Endothelial cell of umbilical vein (primary cell): ENCODE data around the gene ZHX3. TPM values are rescaled to one million over a fixed set of nuclear protein-coding genes. Genes with fewer than 3 reads are reported as not detected.

Experiments used
- BruUV-seq: library from RNA; stranded (reverse); fragments of 400-500 nt; replicated peaks from 2 replicates; lab custom pipeline; 2021; lab: Mats Ljungman, UMichigan
- CTCF ChIA-PET: fragments of 300-600, 350-600 bp; sonication (Branson Sonifier 250); formaldehyde crosslinking; loops from one replicate; lab custom pipeline; 2021; ENCODE audit warnings: antibody characterized with exemption, inconsistent platforms; lab: Charles Lee
- POLR2A ChIA-PET: fragments of 300-600, 350-600 bp; sonication (Branson Sonifier 250); formaldehyde crosslinking; loops from one replicate; lab custom pipeline; 2021; ENCODE audit warnings: antibody characterized with exemption, inconsistent platforms; lab: Charles Lee
- DNase-seq: peaks from one replicate; pipeline ENCODE4 v3.0.0-alpha.2; 2011; ENCODE audit warnings: low read depth, low spot score
- FAIRE-seq: peaks from 2 replicates; lab custom pipeline; 2011; peaks lifted over from hg19 to GRCh38; lab: Jason Lieb, UNC
- H2AFZ ChIP-seq: 2 replicates; pipeline ENCODE4 v1.6.0; 2012; ENCODE audit warnings: low read depth, low read length, control low read depth, inconsistent platforms
- H3K27ac ChIP-seq: 2 replicates; pipeline ENCODE4 v1.5.1; 2011; ENCODE audit warnings: low read depth, mild to moderate bottlenecking, control low read depth, low read length, moderate library complexity; ENCODE audit not compliant: insufficient read depth
- H3K27me3 ChIP-seq, 2 experiments: 2 replicates each; pipeline versions ENCODE4 v1.6.0 to v1.6.1; 2011; ENCODE audit warnings: low read length in 2 of 2, mixed read lengths in 1 of 2; ENCODE audit not compliant: control insufficient read depth in 2 of 2, insufficient read depth in 2 of 2
- H3K36me3 ChIP-seq, 2 experiments: 2 replicates in 1 of 2; 3 replicates in 1 of 2; pipeline ENCODE4 v1.5.1; 2011; ENCODE audit warnings: low read length in 2 of 2, mild to moderate bottlenecking in 1 of 2, moderate library complexity in 1 of 2; ENCODE audit not compliant: control insufficient read depth in 2 of 2, insufficient read depth in 2 of 2; ENCODE audit errors: extremely low read depth in 1 of 2
- H3K4me1 ChIP-seq: 3 replicates; pipeline ENCODE4 v1.5.1; 2011; ENCODE audit warnings: mild to moderate bottlenecking, low read length; ENCODE audit not compliant: control insufficient read depth, insufficient read depth; ENCODE audit errors: extremely low read depth
- H3K4me2 ChIP-seq: 2 replicates; pipeline ENCODE4 v1.6.1; 2011; ENCODE audit warnings: low read length, control low read depth, mixed read lengths; ENCODE audit not compliant: insufficient read depth
- H3K4me3 ChIP-seq, 3 experiments: fragments of 200-600 bp in 1 of 3; sonication (generic), shearing (Covaris generic) in 1 of 3; replicated peaks in 1 of 3; 2 replicates each; pipeline ENCODE4 v1.5.1; 2011 to 2016; ENCODE audit warnings: control low read depth in 3 of 3, low read length in 3 of 3, mild to moderate bottlenecking in 2 of 3, inconsistent platforms in 1 of 3, low read depth in 1 of 3, moderate library complexity in 1 of 3; ENCODE audit not compliant: insufficient read depth in 1 of 3
- H3K79me2 ChIP-seq: 2 replicates; pipeline ENCODE4 v1.6.0; 2012; ENCODE audit warnings: low read length, inconsistent platforms; ENCODE audit not compliant: control insufficient read depth, insufficient read depth
- H3K9ac ChIP-seq: replicated peaks from 2 replicates; pipeline ENCODE3; 2011; ENCODE audit warnings: low read length, control low read depth; ENCODE audit not compliant: insufficient read depth; ENCODE audit errors: extremely low read depth
- H3K9me1 ChIP-seq: replicated peaks from 3 replicates; pipeline ENCODE4 v1.6.0; 2011; ENCODE audit warnings: mild to moderate bottlenecking, low read length; ENCODE audit not compliant: control insufficient read depth, insufficient read depth; ENCODE audit errors: extremely low read depth
- H3K9me3 ChIP-seq: replicated peaks from 2 replicates; pipeline ENCODE4 v1.5.1; 2012; ENCODE audit warnings: low read length, inconsistent platforms; ENCODE audit not compliant: control insufficient read depth, insufficient read depth
- H4K20me1 ChIP-seq: replicated peaks from 2 replicates; pipeline ENCODE3; 2011; ENCODE audit warnings: mild to moderate bottlenecking, low read length; ENCODE audit not compliant: control insufficient read depth, insufficient read depth; ENCODE audit errors: extremely low read depth
- EZH2 ChIP-seq: IDR thresholded peaks from 2 replicates; pipeline ENCODE4 v1.6.1; 2012; ENCODE audit warnings: borderline replicate concordance, low read depth, mild to moderate bottlenecking, moderate library complexity, low read length, inconsistent platforms; ENCODE audit not compliant: severe bottlenecking
- FOS ChIP-seq: IDR thresholded peaks from 2 replicates; pipeline ENCODE4 v1.6.1; 2011; ENCODE audit warnings: mild to moderate bottlenecking, low read length, moderate library complexity, borderline replicate concordance; ENCODE audit not compliant: insufficient read depth
- GATA2 ChIP-seq: IDR thresholded peaks from 2 replicates; pipeline ENCODE4 v1.7.0; 2011; ENCODE audit warnings: low read depth, mild to moderate bottlenecking, moderate library complexity, mixed read lengths, low read length; ENCODE audit not compliant: insufficient read length, insufficient read depth
- JUN ChIP-seq: IDR thresholded peaks from 2 replicates; pipeline ENCODE4 v1.6.1; 2011; ENCODE audit warnings: borderline replicate concordance, low read depth; ENCODE audit not compliant: insufficient read length, insufficient read depth
- MYC ChIP-seq: IDR thresholded peaks from one replicate; pipeline ENCODE4 v1.6.1; 2011; ENCODE audit warnings: mild to moderate bottlenecking, low read depth, low read length
- POLR2A ChIP-seq: IDR thresholded peaks from 2 replicates; pipeline ENCODE4 v1.6.1; 2012; ENCODE audit warnings: low read depth, mild to moderate bottlenecking, control low read depth, low read length
- POLR2AphosphoS5 ChIP-seq: IDR thresholded peaks from 2 replicates; pipeline ENCODE4 v1.6.1; 2012; ENCODE audit warnings: low read depth, mild to moderate bottlenecking, control low read depth, low read length, moderate library complexity; ENCODE audit not compliant: insufficient read depth
- dilution Hi-C: fragments of 300-500 bp; cut with MboI; formaldehyde crosslinking; loops from one replicate; pipeline ENCODE4 v1.15.0; 2019; ENCODE audit warnings: low sequenced_read_pairs; ENCODE audit not compliant: extremely low pct_ligation_motif_present
- intact Hi-C: fragments of 100-400 bp; cut with micrococcal nuclease; formaldehyde crosslinking; loops from one replicate; pipeline ENCODE4 v1.10.0; 2022
- polyA plus RNA-seq, 4 experiments: library from polyadenylated mRNA; depleted of rRNA in 3 of 4; stranded (reverse) in 3 of 4; unstranded in 1 of 4; fragments of >200 nt; gene quantifications; 2 replicates each; pipeline versions ENCODE4 v1.2.1 to v1.2.3, GENCODE V29; 2011 to 2012; ENCODE audit warnings: missing spikeins in 1 of 4
- total RNA-seq: library from RNA; stranded (reverse); gene quantifications from 2 replicates; pipeline ENCODE4 v1.2.3, GENCODE V29; 2021
- TF ChIP-seq, protein P1 (sequence below): IDR thresholded peaks from 2 replicates; pipeline ENCODE4 v1.6.1; 2011; ENCODE audit not compliant: insufficient read depth, insufficient read length
- TF ChIP-seq, protein P2 (sequence below), 2 donors: IDR thresholded peaks; 1 replicate in 1 of 2; 2 replicates in 1 of 2; pipeline ENCODE4 v1.5.1; 2011; ENCODE audit warnings: low read length in 2 of 2, mild to moderate bottlenecking in 2 of 2, moderate library complexity in 2 of 2, control low read depth in 1 of 2, inconsistent platforms in 1 of 2, low read depth in 1 of 2; ENCODE audit not compliant: insufficient read depth in 1 of 2; ENCODE audit errors: extremely low read depth in 1 of 2

Gene ZHX3
- total and polyA plus RNA-seq, 2 donors (not counting 3 experiments of a cell fraction or from before 2014, with no cell fraction given), result 7.4 to 17.8 TPM

DNA sequence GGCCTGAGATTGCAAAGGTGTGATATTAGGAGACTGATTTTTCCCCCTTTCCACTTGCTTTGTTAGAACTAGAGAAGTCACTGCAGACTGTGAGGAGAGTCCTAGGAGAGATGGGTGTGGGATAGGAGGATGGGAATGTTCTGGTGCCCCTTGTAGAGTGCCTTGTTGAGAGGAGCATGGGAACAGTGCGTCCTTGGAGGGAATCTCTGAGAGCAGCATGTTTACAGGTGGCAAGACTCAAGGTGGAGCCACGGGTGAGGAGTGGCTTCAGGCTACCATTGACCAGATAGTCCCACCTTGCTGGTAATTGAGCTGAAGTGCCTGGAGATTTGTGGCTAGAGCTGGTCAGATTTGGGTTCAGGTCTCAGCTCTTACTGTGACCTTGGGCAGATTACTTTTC, 174.2 kb downstream of the ZHX3 start:
- dilution Hi-C loops (no loop called here), intact Hi-C loops (loop anchor here (10.0 kb wide), 1 partner anchor 551 kb away; no protein-coding TSS in a partner anchor)
- CTCF ChIA-PET, result interaction anchor here (0.9 to 5.3 kb wide), 3 partner anchors 7 to 29 kb away, joined by 3 to 55 read pairs (median 23); partner anchors contain the start of gene PLCG1
- DNase-seq, result no peak
- no peaks in the 10 kb centered on the region for H3K27me3 ChIP-seq
- no peak for FAIRE-seq
- no peaks in the 10 kb centered on the region for H3K9me3 ChIP-seq
- peaks cover 0 to 4% of the 10 kb centered on the region in 2 experiments for H3K36me3 ChIP-seq
- peaks cover 97% of the 10 kb centered on the region for H3K79me2 ChIP-seq
- no peak overlapping the region for H3K4me2 ChIP-seq
- no peak overlapping the region for H2AFZ ChIP-seq
- no peaks in the 10 kb centered on the region for H4K20me1 ChIP-seq
- POLR2A ChIA-PET, result no interaction called here
- H3K9ac ChIP-seq, result no peak overlapping the region
- H3K4me1 ChIP-seq, result peaks cover 84% of the 10 kb centered on the region
- H3K4me3 ChIP-seq, result no peak overlapping the region
- TF ChIP-seq MYC (no peak), POLR2AphosphoS5 (no peak), FOS (no peak), JUN (no peak), EZH2 (no peak), GATA2 (no peak), POLR2A (no peak)
- TF ChIP-seq, protein P1, sequence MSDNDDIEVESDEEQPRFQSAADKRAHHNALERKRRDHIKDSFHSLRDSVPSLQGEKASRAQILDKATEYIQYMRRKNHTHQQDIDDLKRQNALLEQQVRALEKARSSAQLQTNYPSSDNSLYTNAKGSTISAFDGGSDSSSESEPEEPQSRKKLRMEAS, result no peak
- TF ChIP-seq, protein P2, sequence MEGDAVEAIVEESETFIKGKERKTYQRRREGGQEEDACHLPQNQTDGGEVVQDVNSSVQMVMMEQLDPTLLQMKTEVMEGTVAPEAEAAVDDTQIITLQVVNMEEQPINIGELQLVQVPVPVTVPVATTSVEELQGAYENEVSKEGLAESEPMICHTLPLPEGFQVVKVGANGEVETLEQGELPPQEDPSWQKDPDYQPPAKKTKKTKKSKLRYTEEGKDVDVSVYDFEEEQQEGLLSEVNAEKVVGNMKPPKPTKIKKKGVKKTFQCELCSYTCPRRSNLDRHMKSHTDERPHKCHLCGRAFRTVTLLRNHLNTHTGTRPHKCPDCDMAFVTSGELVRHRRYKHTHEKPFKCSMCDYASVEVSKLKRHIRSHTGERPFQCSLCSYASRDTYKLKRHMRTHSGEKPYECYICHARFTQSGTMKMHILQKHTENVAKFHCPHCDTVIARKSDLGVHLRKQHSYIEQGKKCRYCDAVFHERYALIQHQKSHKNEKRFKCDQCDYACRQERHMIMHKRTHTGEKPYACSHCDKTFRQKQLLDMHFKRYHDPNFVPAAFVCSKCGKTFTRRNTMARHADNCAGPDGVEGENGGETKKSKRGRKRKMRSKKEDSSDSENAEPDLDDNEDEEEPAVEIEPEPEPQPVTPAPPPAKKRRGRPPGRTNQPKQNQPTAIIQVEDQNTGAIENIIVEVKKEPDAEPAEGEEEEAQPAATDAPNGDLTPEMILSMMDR (IDR thresholded peaks at IDR 0.05; ENCODE audit: extremely low read depth in 1 of 2, insufficient read depth in 1 of 2, low read depth in 1 of 2, low read length in 2 of 2), result no peak
- no peaks in the 10 kb centered on the region for H3K9me1 ChIP-seq
- BruUV-seq, result no TSS peak
- no peak overlapping the region for H3K27ac ChIP-seq
